ENCODE data around the gene CNOT1. TPM values are rescaled to one million over a fixed set of nuclear protein-coding genes. Genes with fewer than 3 reads are reported as not detected.

The CNOT1 gene
- total RNA-seq, 1 experiment from 2014 or later, result 230 TPM

DNA sequence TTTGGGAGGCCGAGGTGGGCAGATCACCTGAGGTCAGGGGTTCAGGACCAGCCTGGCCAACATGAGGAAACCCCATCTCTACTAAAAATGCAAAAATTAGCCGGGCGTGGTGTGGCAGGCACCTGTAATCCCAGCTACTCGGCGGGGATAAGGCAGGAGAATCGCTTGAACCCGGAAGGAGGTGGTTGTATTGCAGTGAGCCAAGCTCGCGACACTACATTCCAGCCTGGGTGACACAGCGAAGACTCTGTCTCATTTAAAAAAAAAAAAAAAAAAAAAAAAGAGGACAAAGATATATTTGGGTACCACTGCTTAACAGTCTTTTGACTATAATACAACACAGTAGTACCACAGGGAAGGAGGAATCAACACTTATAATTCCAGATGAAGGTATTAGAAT is 9.2 kb downstream of the CNOT1 start:
- Histone ChIP-seq H3K9ac (ENCODE audit: low read length) (no peak overlapping the region), H3K27ac (ENCODE audit: low read depth, low read length) (no peak overlapping the region), H3K79me2 (ENCODE audit: insufficient read depth, low read length) (peaks cover 100% of the 10 kb centered on the region), H3K36me3 (ENCODE audit: control insufficient read depth in 1 of 2, insufficient read depth in 2 of 2, low read length in 2 of 2) (peaks cover 38 to 44% of the 10 kb centered on the region in 2 experiments; a peak in 3 of 4 replicates), H3K27me3 (ENCODE audit: insufficient read depth, low read length) (no peaks in the 10 kb centered on the region), H3K9me3 (ENCODE audit: control insufficient read depth in 1 of 2, insufficient read depth in 1 of 2, low read depth in 1 of 2, low read length in 2 of 2) (no peaks in the 10 kb centered on the region), H3K9me2 (ENCODE audit: insufficient read depth) (no peaks in the 10 kb centered on the region), H4K20me1 (ENCODE audit: insufficient read depth) (peaks cover 9% of the 10 kb centered on the region; the same call in 1 of the 2 replicates), H3K4me2 (ENCODE audit: low read length) (no peak overlapping the region), H2AFZ (ENCODE audit: low read depth, low read length, poor library complexity, severe bottlenecking) (no peak overlapping the region), H3K4me3 (replicated peaks in 1 of 2; ENCODE audit: low read depth in 1 of 2, low read length in 2 of 2) (no peak overlapping the region), H3K4me1 (ENCODE audit: control insufficient read depth in 1 of 2, insufficient read depth in 2 of 2, low read length in 2 of 2) (no peaks in the 10 kb centered on the region)
- no peak for DNase-seq (ENCODE audit: low read depth, low spot score)
- no TSS peak for BruUV-seq (replicated peaks)
- ChIA-PET CTCF (no interaction called here), POLR2A (no interaction called here), RAD21 (ENCODE audit: low non-redundant PET in 1 of 2, low total read pairs in 2 of 2, uncharacterized antibody in 2 of 2, unreplicated experiment in 2 of 2) (no interaction called here)
- no peak for ATAC-seq
- intact Hi-C loops (cut with micrococcal nuclease), result no loop called here
- TF ChIP-seq YY1 (IDR thresholded peaks at IDR 0.05; ENCODE audit: extremely low read depth, insufficient replicate concordance, low read depth, low read length) (no peak), POLR2AphosphoS5 (IDR thresholded peaks at IDR 0.05; ENCODE audit: low read depth, low read length) (no peak), EGR1 (IDR thresholded peaks at IDR 0.05; ENCODE audit: low read depth) (no peak), CEBPB (IDR thresholded peaks at IDR 0.05; ENCODE audit: low read depth) (no peak)
- TF ChIP-seq, protein P1, sequence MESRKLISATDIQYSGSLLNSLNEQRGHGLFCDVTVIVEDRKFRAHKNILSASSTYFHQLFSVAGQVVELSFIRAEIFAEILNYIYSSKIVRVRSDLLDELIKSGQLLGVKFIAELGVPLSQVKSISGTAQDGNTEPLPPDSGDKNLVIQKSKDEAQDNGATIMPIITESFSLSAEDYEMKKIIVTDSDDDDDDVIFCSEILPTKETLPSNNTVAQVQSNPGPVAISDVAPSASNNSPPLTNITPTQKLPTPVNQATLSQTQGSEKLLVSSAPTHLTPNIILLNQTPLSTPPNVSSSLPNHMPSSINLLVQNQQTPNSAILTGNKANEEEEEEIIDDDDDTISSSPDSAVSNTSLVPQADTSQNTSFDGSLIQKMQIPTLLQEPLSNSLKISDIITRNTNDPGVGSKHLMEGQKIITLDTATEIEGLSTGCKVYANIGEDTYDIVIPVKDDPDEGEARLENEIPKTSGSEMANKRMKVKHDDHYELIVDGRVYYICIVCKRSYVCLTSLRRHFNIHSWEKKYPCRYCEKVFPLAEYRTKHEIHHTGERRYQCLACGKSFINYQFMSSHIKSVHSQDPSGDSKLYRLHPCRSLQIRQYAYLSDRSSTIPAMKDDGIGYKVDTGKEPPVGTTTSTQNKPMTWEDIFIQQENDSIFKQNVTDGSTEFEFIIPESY (IDR thresholded peaks at IDR 0.05; ENCODE audit: extremely low read depth, insufficient replicate concordance, low read length), result no peak
- TF ChIP-seq, protein P2, sequence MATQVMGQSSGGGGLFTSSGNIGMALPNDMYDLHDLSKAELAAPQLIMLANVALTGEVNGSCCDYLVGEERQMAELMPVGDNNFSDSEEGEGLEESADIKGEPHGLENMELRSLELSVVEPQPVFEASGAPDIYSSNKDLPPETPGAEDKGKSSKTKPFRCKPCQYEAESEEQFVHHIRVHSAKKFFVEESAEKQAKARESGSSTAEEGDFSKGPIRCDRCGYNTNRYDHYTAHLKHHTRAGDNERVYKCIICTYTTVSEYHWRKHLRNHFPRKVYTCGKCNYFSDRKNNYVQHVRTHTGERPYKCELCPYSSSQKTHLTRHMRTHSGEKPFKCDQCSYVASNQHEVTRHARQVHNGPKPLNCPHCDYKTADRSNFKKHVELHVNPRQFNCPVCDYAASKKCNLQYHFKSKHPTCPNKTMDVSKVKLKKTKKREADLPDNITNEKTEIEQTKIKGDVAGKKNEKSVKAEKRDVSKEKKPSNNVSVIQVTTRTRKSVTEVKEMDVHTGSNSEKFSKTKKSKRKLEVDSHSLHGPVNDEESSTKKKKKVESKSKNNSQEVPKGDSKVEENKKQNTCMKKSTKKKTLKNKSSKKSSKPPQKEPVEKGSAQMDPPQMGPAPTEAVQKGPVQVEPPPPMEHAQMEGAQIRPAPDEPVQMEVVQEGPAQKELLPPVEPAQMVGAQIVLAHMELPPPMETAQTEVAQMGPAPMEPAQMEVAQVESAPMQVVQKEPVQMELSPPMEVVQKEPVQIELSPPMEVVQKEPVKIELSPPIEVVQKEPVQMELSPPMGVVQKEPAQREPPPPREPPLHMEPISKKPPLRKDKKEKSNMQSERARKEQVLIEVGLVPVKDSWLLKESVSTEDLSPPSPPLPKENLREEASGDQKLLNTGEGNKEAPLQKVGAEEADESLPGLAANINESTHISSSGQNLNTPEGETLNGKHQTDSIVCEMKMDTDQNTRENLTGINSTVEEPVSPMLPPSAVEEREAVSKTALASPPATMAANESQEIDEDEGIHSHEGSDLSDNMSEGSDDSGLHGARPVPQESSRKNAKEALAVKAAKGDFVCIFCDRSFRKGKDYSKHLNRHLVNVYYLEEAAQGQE (IDR thresholded peaks at IDR 0.05; ENCODE audit: low read depth), result no peak

Measured in HCT116 (cell line).